HCT116 (cell line): ENCODE results near the gene CARNS1. TPM values are rescaled to one million over a fixed set of nuclear protein-coding genes. Genes with fewer than 3 reads are reported as not detected.

ENCODE experiments used
- ATAC-seq: fragments of 200-7000 bp; cut with Tn5 transposase; 2 replicates; pipeline ENCODE4 v1.9.1; 2020; ENCODE audit warnings: mild to moderate bottlenecking, moderate library complexity
- BruUV-seq: library from RNA; stranded (reverse); fragments of 400-500 nt; replicated peaks from 2 replicates; lab custom pipeline; 2021; lab: Mats Ljungman, UMichigan
- CTCF ChIA-PET: fragments of 300-600 bp; sonication (Branson Sonifier 250); formaldehyde crosslinking; loops from one replicate; lab custom pipeline; 2021; ENCODE audit warnings: antibody characterized with exemption; lab: Charles Lee
- POLR2A ChIA-PET: fragments of 300-600, 350-600 bp; sonication (Branson Sonifier 250); formaldehyde crosslinking; loops from one replicate; lab custom pipeline; 2021; ENCODE audit warnings: antibody characterized with exemption; lab: Charles Lee
- RAD21 ChIA-PET, 2 experiments: fragments of 300-600 bp; sonication (Branson Sonifier 250); formaldehyde crosslinking; loops; one replicate each; lab custom pipeline; 2023; ENCODE audit warnings: low total read pairs in 2 of 2; ENCODE audit not compliant: uncharacterized antibody in 2 of 2, unreplicated experiment in 2 of 2, low non-redundant PET in 1 of 2; lab: Charles Lee
- DNase-seq: peaks from one replicate; pipeline ENCODE4 v3.0.0-alpha.2; 2010; ENCODE audit warnings: low read depth, low spot score
- H2AFZ ChIP-seq: fragments of 200-600 bp; shearing (Covaris generic), sonication (generic); 2 replicates; pipeline ENCODE4 v1.6.1; 2017; ENCODE audit warnings: low read depth, mixed run types, mixed read lengths, antibody characterized with exemption, low read length; ENCODE audit not compliant: poor library complexity, severe bottlenecking
- H3K27ac ChIP-seq: 2 replicates; pipeline ENCODE4 v1.5.1; 2012; ENCODE audit warnings: low read depth, low read length
- H3K27me3 ChIP-seq: fragments of 200-600 bp; sonication (generic); 2 replicates; pipeline ENCODE4 v1.6.1; 2016; ENCODE audit warnings: mixed run types, low read length, mixed read lengths; ENCODE audit not compliant: insufficient read depth
- H3K36me3 ChIP-seq, 2 experiments: fragments of 200-500 bp in 1 of 2; fragments of 200-600 bp in 1 of 2; sonication (Bioruptor generic) in 1 of 2; sonication (generic) in 1 of 2; 2 replicates each; pipeline versions ENCODE4 v1.5.1 to v1.6.1; 2014 to 2016; ENCODE audit warnings: low read length in 2 of 2, inconsistent platforms in 1 of 2, mixed read lengths in 1 of 2, mixed run types in 1 of 2; ENCODE audit not compliant: insufficient read depth in 2 of 2, control insufficient read depth in 1 of 2
- H3K4me1 ChIP-seq, 2 experiments: fragments of 200-600 bp in 1 of 2; sonication (generic) in 1 of 2; 2 replicates each; pipeline versions ENCODE4 v1.5.1 to v1.6.1; 2012 to 2017; ENCODE audit warnings: low read length in 2 of 2, inconsistent platforms in 1 of 2, mild to moderate bottlenecking in 1 of 2, mixed read lengths in 1 of 2, mixed run types in 1 of 2, moderate library complexity in 1 of 2; ENCODE audit not compliant: insufficient read depth in 2 of 2, control insufficient read depth in 1 of 2
- H3K4me2 ChIP-seq: fragments of 200-600 bp; sonication (generic); 2 replicates; pipeline ENCODE4 v1.6.1; 2017; ENCODE audit warnings: mixed run types, low read length, mixed read lengths
- H3K4me3 ChIP-seq, 2 experiments: fragments of 200-600 bp in 1 of 2; sonication (generic) in 1 of 2; replicated peaks in 1 of 2; 2 replicates each; pipeline ENCODE4 v1.5.1; 2011 to 2016; ENCODE audit warnings: low read length in 2 of 2, control low read depth in 1 of 2, low read depth in 1 of 2, mild to moderate bottlenecking in 1 of 2, mixed read lengths in 1 of 2, mixed run types in 1 of 2
- H3K79me2 ChIP-seq: fragments of 200-600 bp; sonication (generic); 2 replicates; pipeline ENCODE4 v1.6.1; 2017; ENCODE audit warnings: mild to moderate bottlenecking, mixed run types, low read length, moderate library complexity, mixed read lengths; ENCODE audit not compliant: insufficient read depth
- H3K9ac ChIP-seq: fragments of 200-600 bp; sonication (generic); 2 replicates; pipeline ENCODE4 v1.6.1; 2016; ENCODE audit warnings: low read length, mixed read lengths
- H3K9me2 ChIP-seq: fragments of 200-600 bp; sonication (generic), shearing (Covaris generic); 2 replicates; pipeline ENCODE4 v1.6.1; 2017; ENCODE audit warnings: mixed run types, mild to moderate bottlenecking, moderate library complexity; ENCODE audit not compliant: insufficient read depth
- H3K9me3 ChIP-seq, 2 experiments: fragments of 200-500 bp in 1 of 2; fragments of 200-600 bp in 1 of 2; sonication (Bioruptor generic) in 1 of 2; sonication (generic) in 1 of 2; 2 replicates each; pipeline ENCODE4 v1.6.1; 2014 to 2017; ENCODE audit warnings: low read length in 2 of 2, mixed read lengths in 2 of 2, inconsistent platforms in 1 of 2, low read depth in 1 of 2, mild to moderate bottlenecking in 1 of 2, mixed run types in 1 of 2, moderate library complexity in 1 of 2; ENCODE audit not compliant: control insufficient read depth in 1 of 2, insufficient read depth in 1 of 2
- H4K20me1 ChIP-seq: fragments of 200-600 bp; sonication (generic), shearing (Covaris generic); 2 replicates; pipeline ENCODE4 v1.6.1; 2017; ENCODE audit warnings: mixed run types, mild to moderate bottlenecking, moderate library complexity; ENCODE audit not compliant: insufficient read depth
- CBX3 ChIP-seq: IDR thresholded peaks from 2 replicates; pipeline ENCODE4 v1.6.1; 2012; ENCODE audit warnings: low read depth
- EZH2phosphoT487 ChIP-seq: fragments of 200-600 bp; IDR thresholded peaks from 2 replicates; pipeline ENCODE4 v1.6.1; 2018; ENCODE audit warnings: antibody characterized with exemption, borderline replicate concordance
- FOSL1 ChIP-seq: IDR thresholded peaks from 2 replicates; pipeline ENCODE4 v1.6.1; 2012; ENCODE audit warnings: low read depth
- JUND ChIP-seq: IDR thresholded peaks from 2 replicates; pipeline ENCODE4 v1.6.1; 2012
- POLR2A ChIP-seq: IDR thresholded peaks from 2 replicates; pipeline ENCODE4 v1.7.0; 2011; ENCODE audit warnings: borderline replicate concordance; ENCODE audit not compliant: insufficient read depth, insufficient read length; ENCODE audit errors: extremely low read depth
- POLR2AphosphoS5 ChIP-seq: IDR thresholded peaks from 2 replicates; pipeline ENCODE4 v1.6.1; 2011; ENCODE audit warnings: mild to moderate bottlenecking, low read depth, low read length, moderate library complexity
- RAD21 ChIP-seq: IDR thresholded peaks from 2 replicates; pipeline ENCODE4 v1.6.1; 2012; ENCODE audit warnings: low read depth, mild to moderate bottlenecking
- SIN3A ChIP-seq: IDR thresholded peaks from 2 replicates; pipeline ENCODE4 v1.6.1; 2012; ENCODE audit warnings: low read depth
- SRF ChIP-seq: IDR thresholded peaks from 2 replicates; pipeline ENCODE4 v1.6.1; 2012; ENCODE audit warnings: low read depth
- TCF7L2 ChIP-seq: IDR thresholded peaks from 2 replicates; pipeline ENCODE4 v1.7.0; 2011; ENCODE audit warnings: borderline replicate concordance, inconsistent platforms; ENCODE audit not compliant: insufficient read depth, insufficient read length; ENCODE audit errors: extremely low read depth
- ZFX ChIP-seq: fragments of 450-650 bp; IDR thresholded peaks from 2 replicates; pipeline ENCODE4 v1.6.1; 2017
- ZNF274 ChIP-seq: fragments of 200-500 bp; sonication (Bioruptor generic); IDR thresholded peaks from 2 replicates; pipeline ENCODE4 v1.6.1; 2014; ENCODE audit warnings: mild to moderate bottlenecking, low read depth, low read length, inconsistent platforms
- intact Hi-C: fragments of 100-400 bp; cut with micrococcal nuclease; formaldehyde crosslinking; loops from 2 replicates; pipeline ENCODE4 v1.10.0; 2022
- total RNA-seq: library from RNA; stranded (reverse); gene quantifications from one replicate; pipeline ENCODE4 v1.2.1, GENCODE V29; 2021; ENCODE audit not compliant: unreplicated experiment
- TF ChIP-seq, protein P1 (sequence below): IDR thresholded peaks from 2 replicates; pipeline ENCODE4 v1.6.1; 2012; ENCODE audit warnings: low read depth
- TF ChIP-seq, protein P2 (sequence below): IDR thresholded peaks from 2 replicates; pipeline ENCODE4 v1.6.1; 2011; ENCODE audit warnings: mild to moderate bottlenecking, low read length, moderate library complexity; ENCODE audit not compliant: insufficient replicate concordance; ENCODE audit errors: extremely low read depth

CARNS1 gene
- total RNA-seq, 1 experiment from 2014 or later: 1.0 TPM

GRCh38 chr11:67470337-67471002 is 55.0 kb downstream of the CARNS1 start:
- H3K79me2 ChIP-seq: peaks cover 7% of the 10 kb centered on the region; the same call in 1 of the 2 replicates
- no peaks in the 10 kb centered on the region for H3K27me3 ChIP-seq
- intact Hi-C loops: no loop called here
- H3K36me3 ChIP-seq: no peaks in the 10 kb centered on the region
- no peak overlapping the region for H3K4me2 ChIP-seq
- H3K4me1 ChIP-seq: peaks cover 21 to 35% of the 10 kb centered on the region in 2 experiments
- H3K4me3 ChIP-seq: no peak overlapping the region
- ChIA-PET CTCF (no interaction called here), RAD21 (interaction anchor here in 1 of 2 experiments (2.2 kb wide), 1 partner anchor 69 kb away, joined by 6 read pairs; the partner anchor contains the start of gene PPP1CA), POLR2A (no interaction called here)
- BruUV-seq: no TSS peak
- no peak for ATAC-seq
- no peaks in the 10 kb centered on the region for H3K9me2 ChIP-seq
- H2AFZ ChIP-seq: no peak overlapping the region
- H3K9ac ChIP-seq: no peak overlapping the region
- no peak for TF ChIP-seq SIN3A
- no peak for TF ChIP-seq TCF7L2
- no peak for TF ChIP-seq FOSL1
- no peak for TF ChIP-seq ZNF274
- no peak for TF ChIP-seq POLR2AphosphoS5
- no peaks in the 10 kb centered on the region for H3K9me3 ChIP-seq
- no peak overlapping the region for H3K27ac ChIP-seq
- no peaks in the 10 kb centered on the region for H4K20me1 ChIP-seq
- DNase-seq: no peak

- no TSS peak for BruUV-seq
- Histone ChIP-seq H3K9me2 (no peaks in the 10 kb centered on the region), H4K20me1 (no peaks in the 10 kb centered on the region), H3K27ac (no peak overlapping the region), H3K4me2 (no peak overlapping the region), H3K79me2 (peaks cover 6% of the 10 kb centered on the region; the same call in 1 of the 2 replicates), H3K9ac (no peak overlapping the region), H3K9me3 (no peaks in the 10 kb centered on the region), H2AFZ (no peak overlapping the region), H3K27me3 (no peaks in the 10 kb centered on the region), H3K4me1 (peaks cover 1 to 10% of the 10 kb centered on the region in 2 experiments), H3K36me3 (no peaks in the 10 kb centered on the region), H3K4me3 (no peak overlapping the region)
- CTCF ChIA-PET: no interaction called here
- POLR2A ChIA-PET: no interaction called here
- ATAC-seq (no peak), DNase-seq (no peak)
- RAD21 ChIA-PET: no interaction called here
- intact Hi-C loops: no loop called here
- TF ChIP-seq, protein P1, sequence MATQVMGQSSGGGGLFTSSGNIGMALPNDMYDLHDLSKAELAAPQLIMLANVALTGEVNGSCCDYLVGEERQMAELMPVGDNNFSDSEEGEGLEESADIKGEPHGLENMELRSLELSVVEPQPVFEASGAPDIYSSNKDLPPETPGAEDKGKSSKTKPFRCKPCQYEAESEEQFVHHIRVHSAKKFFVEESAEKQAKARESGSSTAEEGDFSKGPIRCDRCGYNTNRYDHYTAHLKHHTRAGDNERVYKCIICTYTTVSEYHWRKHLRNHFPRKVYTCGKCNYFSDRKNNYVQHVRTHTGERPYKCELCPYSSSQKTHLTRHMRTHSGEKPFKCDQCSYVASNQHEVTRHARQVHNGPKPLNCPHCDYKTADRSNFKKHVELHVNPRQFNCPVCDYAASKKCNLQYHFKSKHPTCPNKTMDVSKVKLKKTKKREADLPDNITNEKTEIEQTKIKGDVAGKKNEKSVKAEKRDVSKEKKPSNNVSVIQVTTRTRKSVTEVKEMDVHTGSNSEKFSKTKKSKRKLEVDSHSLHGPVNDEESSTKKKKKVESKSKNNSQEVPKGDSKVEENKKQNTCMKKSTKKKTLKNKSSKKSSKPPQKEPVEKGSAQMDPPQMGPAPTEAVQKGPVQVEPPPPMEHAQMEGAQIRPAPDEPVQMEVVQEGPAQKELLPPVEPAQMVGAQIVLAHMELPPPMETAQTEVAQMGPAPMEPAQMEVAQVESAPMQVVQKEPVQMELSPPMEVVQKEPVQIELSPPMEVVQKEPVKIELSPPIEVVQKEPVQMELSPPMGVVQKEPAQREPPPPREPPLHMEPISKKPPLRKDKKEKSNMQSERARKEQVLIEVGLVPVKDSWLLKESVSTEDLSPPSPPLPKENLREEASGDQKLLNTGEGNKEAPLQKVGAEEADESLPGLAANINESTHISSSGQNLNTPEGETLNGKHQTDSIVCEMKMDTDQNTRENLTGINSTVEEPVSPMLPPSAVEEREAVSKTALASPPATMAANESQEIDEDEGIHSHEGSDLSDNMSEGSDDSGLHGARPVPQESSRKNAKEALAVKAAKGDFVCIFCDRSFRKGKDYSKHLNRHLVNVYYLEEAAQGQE: no peak
- no peak for TF ChIP-seq CBX3
- no peak for TF ChIP-seq EZH2phosphoT487
- no peak for TF ChIP-seq RAD21
- TF ChIP-seq, protein P2, sequence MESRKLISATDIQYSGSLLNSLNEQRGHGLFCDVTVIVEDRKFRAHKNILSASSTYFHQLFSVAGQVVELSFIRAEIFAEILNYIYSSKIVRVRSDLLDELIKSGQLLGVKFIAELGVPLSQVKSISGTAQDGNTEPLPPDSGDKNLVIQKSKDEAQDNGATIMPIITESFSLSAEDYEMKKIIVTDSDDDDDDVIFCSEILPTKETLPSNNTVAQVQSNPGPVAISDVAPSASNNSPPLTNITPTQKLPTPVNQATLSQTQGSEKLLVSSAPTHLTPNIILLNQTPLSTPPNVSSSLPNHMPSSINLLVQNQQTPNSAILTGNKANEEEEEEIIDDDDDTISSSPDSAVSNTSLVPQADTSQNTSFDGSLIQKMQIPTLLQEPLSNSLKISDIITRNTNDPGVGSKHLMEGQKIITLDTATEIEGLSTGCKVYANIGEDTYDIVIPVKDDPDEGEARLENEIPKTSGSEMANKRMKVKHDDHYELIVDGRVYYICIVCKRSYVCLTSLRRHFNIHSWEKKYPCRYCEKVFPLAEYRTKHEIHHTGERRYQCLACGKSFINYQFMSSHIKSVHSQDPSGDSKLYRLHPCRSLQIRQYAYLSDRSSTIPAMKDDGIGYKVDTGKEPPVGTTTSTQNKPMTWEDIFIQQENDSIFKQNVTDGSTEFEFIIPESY: no peak
- TF ChIP-seq POLR2A: no peak
- TF ChIP-seq TCF7L2: no peak
- no peak for TF ChIP-seq SRF
- TF ChIP-seq POLR2AphosphoS5: no peak
- no peak for TF ChIP-seq ZNF274
- TF ChIP-seq JUND: no peak
- no peak for TF ChIP-seq SIN3A
- TF ChIP-seq ZFX: no peak
These were observed 57.4 kb downstream of the CARNS1 start for GRCh38 chr11:67472882-67473281.
